ENCODE data around the gene THOC6.

DNA sequence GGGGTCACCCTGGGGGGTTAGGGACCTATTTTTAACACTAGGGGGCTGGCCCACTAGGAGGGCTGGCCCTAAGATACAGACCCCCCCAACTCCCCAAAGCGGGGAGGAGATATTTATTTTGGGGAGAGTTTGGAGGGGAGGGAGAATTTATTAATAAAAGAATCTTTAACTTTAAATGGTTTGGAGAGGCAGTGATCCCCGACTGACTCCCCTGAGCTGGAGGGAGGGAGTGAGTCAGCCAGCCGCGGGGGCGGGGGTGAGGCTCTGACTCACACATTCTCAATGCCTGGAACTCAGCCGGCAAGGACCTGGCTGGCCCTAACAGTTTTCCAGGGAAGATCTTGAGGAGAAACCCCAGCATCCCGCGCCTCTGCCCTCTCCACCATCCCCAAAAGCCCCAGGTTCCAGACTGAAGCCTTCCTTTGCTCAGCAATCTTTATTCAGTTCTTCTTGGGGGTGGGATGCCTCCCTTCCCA lies 1.6 kb upstream of the THOC6 start:
- TF ChIP-seq, protein P1, sequence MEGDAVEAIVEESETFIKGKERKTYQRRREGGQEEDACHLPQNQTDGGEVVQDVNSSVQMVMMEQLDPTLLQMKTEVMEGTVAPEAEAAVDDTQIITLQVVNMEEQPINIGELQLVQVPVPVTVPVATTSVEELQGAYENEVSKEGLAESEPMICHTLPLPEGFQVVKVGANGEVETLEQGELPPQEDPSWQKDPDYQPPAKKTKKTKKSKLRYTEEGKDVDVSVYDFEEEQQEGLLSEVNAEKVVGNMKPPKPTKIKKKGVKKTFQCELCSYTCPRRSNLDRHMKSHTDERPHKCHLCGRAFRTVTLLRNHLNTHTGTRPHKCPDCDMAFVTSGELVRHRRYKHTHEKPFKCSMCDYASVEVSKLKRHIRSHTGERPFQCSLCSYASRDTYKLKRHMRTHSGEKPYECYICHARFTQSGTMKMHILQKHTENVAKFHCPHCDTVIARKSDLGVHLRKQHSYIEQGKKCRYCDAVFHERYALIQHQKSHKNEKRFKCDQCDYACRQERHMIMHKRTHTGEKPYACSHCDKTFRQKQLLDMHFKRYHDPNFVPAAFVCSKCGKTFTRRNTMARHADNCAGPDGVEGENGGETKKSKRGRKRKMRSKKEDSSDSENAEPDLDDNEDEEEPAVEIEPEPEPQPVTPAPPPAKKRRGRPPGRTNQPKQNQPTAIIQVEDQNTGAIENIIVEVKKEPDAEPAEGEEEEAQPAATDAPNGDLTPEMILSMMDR (IDR thresholded peaks at IDR 0.05) = no peak
- peak in 1 of 2 donors; percentile 30 for TF ChIP-seq POLR2A (IDR thresholded peaks at IDR 0.05)

All from thyroid gland (tissue), 4 donors.